HG03460 (cell line): ENCODE measurements around the gene PTPN11.
"Not testable (repeated sequence)": the region's sequence is repeated elsewhere in the genome, so short reads cannot be mapped to it uniquely, and the experiment has no call there.

Experiments used
- ATAC-seq: cut with Tn5 transposase; IDR thresholded peaks from one replicate; pipeline ENCODE4 v1.9.1; 2021; ENCODE audit not compliant: unreplicated experiment

The PTPN11 gene

GRCh38 chr12:112409064-112409905 lies 9.5 kb upstream of the PTPN11 start, which contains the start of gene RPL6:
TSS of gene RPL6 (minus strand) at chr12:112409605. CDS start at chr12:112408656, 949 bp downstream.
- peak; percentile 85 for ATAC-seq

GRCh38 chr12:112409906-112410244 lies 8.9 kb upstream of the PTPN11 start:
- ATAC-seq = no peak

DNA sequence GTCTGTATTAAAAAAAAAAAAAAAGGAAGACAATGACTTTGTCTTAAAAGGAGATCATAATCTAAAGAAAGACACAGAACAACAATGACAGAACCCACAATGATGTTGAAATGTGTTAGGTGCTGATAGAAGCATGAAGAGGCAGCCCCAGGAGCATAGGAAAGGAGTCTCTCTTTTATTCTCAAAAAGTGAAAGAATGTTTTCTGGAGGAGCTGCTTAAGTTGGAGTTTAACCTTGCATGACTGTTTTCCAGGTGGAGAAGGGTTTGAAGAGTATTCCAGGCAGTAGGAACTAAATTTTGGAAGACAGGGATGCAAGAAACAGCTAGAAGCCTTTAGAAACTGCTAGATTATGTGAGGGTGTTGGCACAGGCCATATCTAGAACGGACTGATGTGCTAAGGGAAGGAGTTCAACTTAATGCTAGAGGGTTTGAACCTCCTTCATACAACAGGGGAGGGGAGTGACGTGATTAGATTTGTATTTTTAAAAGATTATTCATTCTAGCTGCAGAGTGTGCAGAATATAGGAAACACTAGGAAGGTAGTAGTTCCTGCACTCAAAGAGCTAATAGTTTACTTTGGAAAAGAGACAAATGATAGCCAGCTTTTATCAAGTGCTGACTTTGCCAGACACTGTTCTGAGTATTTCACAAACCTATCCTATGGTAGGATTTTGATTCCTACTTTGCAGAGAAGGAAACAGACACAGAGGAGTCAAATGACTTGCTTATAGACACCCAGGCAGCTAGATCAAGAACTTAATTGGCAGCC lies 4.7 kb upstream of the PTPN11 start:
- ATAC-seq = no peak

DNA sequence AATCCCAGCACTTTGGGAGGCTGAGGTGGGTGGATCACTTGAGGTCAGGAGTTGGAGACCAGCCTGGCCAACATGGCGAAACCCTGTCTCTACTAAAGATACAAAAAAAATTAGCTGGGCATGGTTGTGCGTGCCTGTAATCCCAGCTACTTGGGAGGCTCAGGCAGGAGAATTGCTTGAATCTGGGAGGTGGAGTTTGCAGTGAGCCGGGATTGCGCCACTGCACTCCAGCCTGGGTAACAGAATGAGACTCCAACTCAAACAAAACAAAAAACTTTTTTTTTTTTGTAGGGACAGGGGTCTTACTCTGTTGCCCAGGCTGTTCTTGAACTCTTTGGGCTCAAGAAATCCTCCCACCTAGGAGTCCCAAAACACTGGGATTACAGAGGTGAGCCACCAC lies 3.3 kb upstream of the PTPN11 start:
- not testable (repeated sequence) for ATAC-seq

DNA sequence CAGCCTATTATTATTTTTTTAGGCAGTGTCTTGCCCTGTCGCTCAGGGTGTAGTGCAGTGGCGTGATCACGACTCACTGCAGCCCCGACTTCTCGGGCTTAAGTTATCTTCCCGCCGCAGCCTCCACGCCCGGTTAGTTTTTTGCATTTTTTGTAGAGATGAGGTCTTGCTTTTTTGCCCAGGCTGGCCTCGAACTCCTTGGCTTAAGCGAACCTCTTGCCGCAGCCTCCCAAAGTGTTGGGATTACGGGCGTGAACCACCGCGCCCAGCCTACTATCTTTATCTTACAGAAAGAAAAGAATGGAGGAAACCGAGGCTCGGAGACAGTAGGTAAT lies 507 bp upstream of the PTPN11 start:
- ATAC-seq = no peak

- peak; percentile 42 for ATAC-seq
These were observed 768 bp downstream of the PTPN11 start for GRCh38 chr12:112419297-112420133.

GRCh38 chr12:112420740-112421139 lies 2.0 kb downstream of the PTPN11 start:
- ATAC-seq = no peak

DNA sequence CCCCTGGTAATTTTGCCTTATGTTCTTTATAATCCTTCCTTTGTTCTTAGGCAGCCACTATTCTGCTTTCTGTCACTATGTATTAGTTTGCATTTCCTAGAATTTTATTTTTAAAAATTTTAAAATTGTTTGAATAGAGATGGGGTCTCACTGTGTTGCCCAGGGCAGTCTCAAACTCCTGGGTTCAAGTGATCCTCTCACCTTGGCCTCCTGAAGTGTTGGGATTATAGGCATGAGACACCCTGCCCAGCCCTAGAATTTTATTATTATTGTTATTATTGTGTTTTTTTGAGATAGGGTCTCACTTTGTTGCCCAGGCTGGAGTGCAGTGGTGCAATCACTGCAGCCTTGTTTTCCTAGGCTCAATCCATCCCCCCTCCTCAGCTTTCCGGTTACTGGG lies 2.6 kb downstream of the PTPN11 start:
- no peak for ATAC-seq

- no peak for ATAC-seq
These were observed 3.8 kb downstream of the PTPN11 start for GRCh38 chr12:112422531-112422930.

DNA sequence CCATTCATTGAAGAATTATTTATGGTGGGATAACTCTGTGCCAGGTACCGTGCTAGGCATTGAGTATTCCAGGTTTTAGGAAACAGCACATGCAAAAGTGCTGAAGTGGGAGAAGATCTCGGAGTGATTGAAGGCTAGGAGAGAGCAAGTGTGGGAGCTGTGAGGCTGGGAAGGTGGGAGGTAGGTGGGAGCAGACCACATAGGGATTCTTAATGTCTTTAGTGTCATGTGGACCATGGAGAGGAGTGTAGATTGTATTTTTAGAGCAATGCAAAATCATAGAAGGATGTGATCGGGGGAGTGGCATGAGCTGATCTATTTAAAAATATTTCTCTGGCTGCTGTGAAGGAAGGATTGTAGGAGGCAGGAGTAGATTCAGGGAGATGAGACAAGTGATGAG lies 5.4 kb downstream of the PTPN11 start:
- ATAC-seq = no peak

DNA sequence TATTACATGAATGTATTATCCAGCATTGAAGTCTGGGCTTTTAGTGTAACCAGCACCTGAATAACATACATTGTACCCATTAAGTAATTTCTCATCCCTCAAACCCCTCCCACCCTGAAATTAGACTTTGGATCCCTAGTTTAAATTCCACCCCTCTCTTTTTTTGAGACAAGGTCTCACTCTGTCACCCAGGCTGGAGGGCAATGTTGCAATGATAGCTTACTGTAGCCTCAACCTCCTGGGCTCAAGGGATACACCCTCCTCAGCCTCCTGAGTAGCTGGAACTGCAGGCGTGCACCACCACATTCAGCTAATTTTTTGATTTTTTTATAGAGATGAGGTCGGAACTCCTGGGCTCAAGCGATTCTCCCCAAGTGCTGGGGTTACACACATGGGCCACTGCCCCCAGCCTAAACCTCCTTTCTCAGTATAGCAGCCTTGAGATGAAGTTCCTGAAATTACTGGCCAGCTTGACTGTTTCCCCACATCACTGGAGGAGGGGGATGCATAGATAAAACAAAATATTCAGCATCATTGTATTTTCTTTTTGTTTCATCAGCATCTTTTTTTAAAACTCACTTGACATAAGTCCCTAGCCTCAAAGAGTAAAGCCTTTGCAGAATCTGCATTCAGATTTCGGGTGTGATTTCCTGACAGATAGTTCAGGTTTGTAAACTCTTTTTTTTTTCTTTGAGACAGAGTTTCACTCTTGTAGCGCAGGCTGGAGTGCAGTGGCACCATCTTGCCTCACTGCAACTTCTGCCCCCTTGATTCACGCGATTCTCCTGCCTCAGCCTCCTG lies 7.0 kb downstream of the PTPN11 start:
- no peak for ATAC-seq

GRCh38 chr12:112427760-112428159 lies 9.0 kb downstream of the PTPN11 start:
- ATAC-seq = no peak

DNA sequence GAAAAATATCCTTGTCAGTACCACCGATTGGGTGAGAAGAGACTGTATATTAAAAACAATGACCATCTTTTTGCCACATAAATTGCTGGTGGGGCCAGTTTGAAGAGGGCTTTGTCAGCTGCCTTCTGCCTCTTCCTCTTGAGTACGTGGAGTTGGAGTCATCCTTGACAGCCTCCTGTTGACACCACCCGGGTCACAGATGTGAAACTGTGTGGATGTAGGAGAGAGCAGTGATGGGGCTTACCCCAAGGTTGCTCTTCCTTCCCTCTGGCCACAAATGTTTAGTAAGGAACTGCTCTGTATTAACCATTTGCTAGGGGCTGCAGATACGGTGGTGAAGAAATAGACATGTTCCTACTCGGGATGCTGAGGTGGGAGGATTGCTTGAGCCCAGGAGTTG lies 12.2 kb downstream of the PTPN11 start:
- no peak for ATAC-seq

GRCh38 chr12:112431965-112432364 lies 13.2 kb downstream of the PTPN11 start:
- ATAC-seq = no peak

GRCh38 chr12:112433551-112433950 lies 14.8 kb downstream of the PTPN11 start:
- ATAC-seq = no peak

DNA sequence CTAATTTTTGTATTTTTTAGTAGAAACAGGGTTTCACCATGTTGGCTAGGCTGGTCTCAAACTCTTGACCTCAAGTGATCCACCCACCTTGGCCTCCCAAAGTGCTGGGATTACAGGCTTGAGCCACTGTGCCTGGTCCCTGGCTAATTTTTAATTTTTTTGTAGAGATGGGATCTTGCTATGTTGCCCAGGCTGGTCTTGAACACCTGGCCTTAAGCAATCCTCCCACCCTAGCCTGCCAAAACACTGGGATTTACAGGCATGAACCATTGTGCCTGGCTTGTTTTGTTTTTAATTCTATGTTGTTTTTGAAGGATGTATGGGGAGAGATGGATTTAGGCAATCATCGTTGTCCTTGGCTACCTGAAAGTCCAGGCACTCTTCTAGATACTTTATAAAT lies 19.9 kb downstream of the PTPN11 start:
- ATAC-seq = not testable (repeated sequence)

DNA sequence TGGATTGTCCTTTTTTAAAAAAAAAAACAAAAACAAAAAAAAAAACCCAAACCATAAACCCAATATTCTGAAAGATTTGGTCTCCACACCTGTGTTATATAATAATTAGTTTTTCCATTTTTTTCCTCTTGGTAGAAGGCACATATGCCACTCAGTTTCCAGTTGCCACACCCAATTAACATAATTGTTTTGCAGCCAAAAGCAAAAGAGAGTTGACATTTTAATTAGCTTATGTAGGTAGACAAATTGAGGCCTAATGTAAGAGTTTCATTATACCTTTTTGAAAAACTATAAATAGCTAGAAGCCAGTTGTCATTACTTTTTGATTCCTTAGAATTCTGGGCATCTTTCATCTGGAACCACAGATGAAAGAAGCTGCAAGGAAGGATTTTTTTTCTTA lies 21.0 kb downstream of the PTPN11 start:
- ATAC-seq = no peak

GRCh38 chr12:112440653-112441052 lies 21.9 kb downstream of the PTPN11 start:
- ATAC-seq = not testable (repeated sequence)

DNA sequence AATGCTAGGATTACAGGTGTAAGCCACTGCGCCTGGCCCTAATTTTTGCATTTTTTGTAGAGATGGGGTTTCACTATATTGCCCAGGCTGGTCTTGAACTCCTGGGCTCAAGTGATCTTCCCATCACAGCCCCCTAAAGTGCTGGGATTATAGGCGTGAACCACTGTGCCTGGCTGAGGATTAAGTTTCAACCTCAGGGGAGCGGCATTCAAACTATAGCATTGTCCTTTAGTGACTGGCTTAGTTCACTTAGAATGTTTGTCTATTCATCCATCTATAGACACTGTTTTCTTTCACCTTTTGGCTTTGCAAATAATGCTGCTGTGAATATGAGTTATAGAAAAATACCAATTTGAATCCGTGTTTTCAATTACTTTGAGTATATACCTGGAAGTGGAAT lies 25.2 kb downstream of the PTPN11 start:
- no peak for ATAC-seq

DNA sequence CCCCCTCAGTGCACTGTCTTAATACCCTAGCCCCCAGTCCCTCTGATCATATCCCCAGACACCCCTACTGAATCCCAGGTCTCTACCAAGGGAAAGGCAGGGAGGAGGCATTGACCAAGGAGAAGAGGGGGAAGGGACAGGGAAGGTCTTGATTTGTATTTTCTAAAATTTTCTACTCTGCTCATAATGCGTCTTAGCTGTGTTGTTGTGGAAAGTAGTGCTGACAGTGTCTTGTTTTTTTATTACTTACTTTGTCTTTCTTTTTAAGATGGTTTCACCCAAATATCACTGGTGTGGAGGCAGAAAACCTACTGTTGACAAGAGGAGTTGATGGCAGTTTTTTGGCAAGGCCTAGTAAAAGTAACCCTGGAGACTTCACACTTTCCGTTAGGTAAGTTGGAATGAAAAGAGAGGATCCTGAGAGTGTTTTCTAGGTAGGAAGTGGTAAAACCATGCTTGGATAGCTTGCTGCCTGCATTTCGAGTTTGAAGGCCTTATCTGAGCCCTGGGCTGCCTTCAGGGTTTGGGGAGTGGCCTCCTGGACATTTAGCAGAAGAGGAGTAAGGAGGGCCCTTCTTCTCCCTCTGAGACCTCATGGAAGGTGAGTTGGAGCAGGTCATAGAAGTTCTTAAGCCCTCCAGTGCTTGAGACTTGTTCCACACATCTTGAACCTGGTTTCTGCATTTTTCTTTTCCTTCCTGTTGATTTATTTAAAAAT lies 27.4 kb downstream of the PTPN11 start:
- ATAC-seq = no peak
